ENCODE data around the gene SDK1. TPM values are rescaled to one million over a fixed set of nuclear protein-coding genes. Genes with fewer than 3 reads are reported as not detected.
A peak's percentile ranks its signal among the peaks of the same experiment; 100 is the strongest.

Gene SDK1
- total and polyA plus RNA-seq, 2 of the 8 experiments (the other 6 are each of a cell fraction or from before 2014, with no cell fraction given) = 3.3 to 7.2 TPM

DNA sequence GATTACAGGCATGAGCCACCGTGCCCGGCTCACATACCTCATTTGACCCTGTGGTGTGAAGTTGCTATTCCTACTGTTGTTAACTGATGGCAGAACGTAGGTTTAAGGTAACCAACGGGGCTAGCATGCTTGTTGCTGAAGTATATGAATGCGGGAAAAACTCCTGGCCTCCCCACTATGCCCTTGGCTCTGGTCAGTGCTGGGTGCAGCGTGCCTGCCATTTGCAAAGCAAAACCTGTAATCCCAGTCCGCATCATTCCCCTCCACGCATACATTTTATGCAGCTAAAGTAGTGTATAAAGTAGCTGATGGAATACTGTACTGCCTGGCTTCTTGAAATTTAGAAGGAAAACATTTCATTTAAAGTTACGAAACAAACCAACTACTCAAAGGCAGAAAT, 273.3 kb downstream of the SDK1 start:
- Histone ChIP-seq H3K27ac (ENCODE audit: low read depth, low read length) (no peak overlapping the region), H2BK15ac (ENCODE audit: low read length) (no peak overlapping the region), H3K79me1 (ENCODE audit: low read depth, low read length) (no peaks in the 10 kb centered on the region), H3K9me3 (ENCODE audit: insufficient read depth in 2 of 2, low read depth in 1 of 2, low read length in 1 of 2) (peaks cover 17% of the 10 kb centered on the region in 2 experiments), H3K4ac (replicated peaks; ENCODE audit: insufficient read length, low read depth, low read length) (no peak overlapping the region), H3K14ac (ENCODE audit: insufficient read length) (no peak overlapping the region), H2AK5ac (ENCODE audit: low read depth, low read length) (no peak overlapping the region), H4K5ac (ENCODE audit: insufficient read length, low read depth, low read length) (no peak overlapping the region), H4K91ac (replicated peaks; ENCODE audit: insufficient read length, low read length) (peak overlapping the region; percentile 22), H3K36me3 (ENCODE audit: control insufficient read depth in 2 of 4, insufficient read depth in 4 of 4, low read length in 3 of 4) (peaks cover 0 to 3% (median 0%) of the 10 kb centered on the region in 4 experiments; a peak in 1 of 8 replicates), H3K9ac (replicated peaks in 1 of 4; ENCODE audit: extremely low read depth in 1 of 4, low read depth in 3 of 4, low read length in 3 of 4) (no peak overlapping the region), H3K23ac (ENCODE audit: insufficient read length) (no peak overlapping the region), H4K20me1 (replicated peaks in 1 of 2; ENCODE audit: control insufficient read depth in 1 of 2, insufficient read depth in 2 of 2, low read length in 2 of 2) (no peaks in the 10 kb centered on the region), H3K4me2 (ENCODE audit: insufficient read depth in 1 of 2, low read depth in 2 of 2, low read length in 2 of 2) (no peak overlapping the region), H4K8ac (ENCODE audit: extremely low read depth, insufficient read depth, low read length) (no peak overlapping the region), H2AFZ (ENCODE audit: low read length) (no peak overlapping the region), H3K79me2 (ENCODE audit: control insufficient read depth in 1 of 2, insufficient read depth in 2 of 2, low read length in 2 of 2) (no peaks in the 10 kb centered on the region), H3K27me3 (replicated peaks in 1 of 4; ENCODE audit: control insufficient read depth in 3 of 4, extremely low read depth in 1 of 4, insufficient read depth in 3 of 4, low read length in 3 of 4) (0 out of 7 replicates have a peak, but pooled peaks cover 0 to 2% (median 0%) of the 10 kb centered on the region in 4 experiments), H3K4me3 (ENCODE audit: extremely low read depth in 1 of 4, insufficient read depth in 2 of 4, low read depth in 3 of 4, low read length in 4 of 4) (no peak overlapping the region), H3K18ac (ENCODE audit: extremely low read depth, low read length) (no peak overlapping the region; the same call in 1 of the 2 replicates), H3K4me1 (replicated peaks in 1 of 4; ENCODE audit: control insufficient read depth in 3 of 4, insufficient read depth in 4 of 4, low read length in 3 of 4) (peaks cover 0 to 5% (median 2%) of the 10 kb centered on the region in 4 experiments; a peak in 3 of 7 replicates), H2BK12ac (ENCODE audit: low read depth, low read length) (no peak overlapping the region), H2BK5ac (ENCODE audit: low read depth, low read length) (no peak overlapping the region), H3K56ac (replicated peaks; ENCODE audit: insufficient read length, low read depth, low read length) (no peak overlapping the region), H2BK120ac (replicated peaks; ENCODE audit: low read depth, low read length) (no peak overlapping the region), H3K23me2 (ENCODE audit: low read depth, low read length) (no peaks in the 10 kb centered on the region), H2BK20ac (ENCODE audit: low read length) (no peak overlapping the region)
- DNase-seq (ENCODE audit: low read depth in 1 of 2, low spot score in 2 of 2) = no peak
- TF ChIP-seq CBX5 (IDR thresholded peaks at IDR 0.05; ENCODE audit: low read depth, low read length) (no peak), RNF2 (IDR thresholded peaks at IDR 0.05; ENCODE audit: borderline replicate concordance, low read depth, low read length, missing control alignments, poor library complexity, severe bottlenecking) (no peak), JUN (IDR thresholded peaks at IDR 0.05; ENCODE audit: low read depth, low read length) (no peak), TBP (IDR thresholded peaks at IDR 0.05; ENCODE audit: low read depth, low read length) (no peak), POLR2A (IDR thresholded peaks at IDR 0.05; ENCODE audit: control extremely low read depth in 1 of 2, low read depth in 2 of 2, low read length in 2 of 2) (no peak), CREB1 (IDR thresholded peaks at IDR 0.05) (no peak), RFX5 (IDR thresholded peaks at IDR 0.05; ENCODE audit: borderline replicate concordance, low read depth, low read length) (no peak), BACH1 (IDR thresholded peaks at IDR 0.05; ENCODE audit: low read length) (no peak), USF2 (IDR thresholded peaks at IDR 0.05; ENCODE audit: low read length) (no peak), NANOG (IDR thresholded peaks at IDR 0.05; ENCODE audit: insufficient read depth, low read depth, low read length, poor library complexity, severe bottlenecking) (no peak), TAF7 (optimal IDR thresholded peaks at IDR 0.05; ENCODE audit: borderline replicate concordance, low read depth, low read length) (no peak), GABPA (IDR thresholded peaks at IDR 0.05; ENCODE audit: borderline replicate concordance, insufficient read depth, low read length) (no peak)
- POLR2A ChIA-PET (ENCODE audit: partially characterized antibody) = no interaction called here
- CTCF ChIA-PET (ENCODE audit: partially characterized antibody) = interaction anchor here (0.6 kb wide), 1 partner anchor 412 kb away, joined by 3 read pairs; no protein-coding TSS in a partner anchor
- FAIRE-seq = no peak
- WGBS, 2 experiments (ENCODE audit: extremely low coverage in 1 of 2, insufficient coverage in 1 of 2, insufficient read length in 1 of 2, insufficient replicate concordance in 2 of 2, low coverage in 1 of 2, low lambda C conversion rate in 2 of 2, missing lambda C conversion rate in 1 of 2) = 82% methylated on average over 9 of the region's 9 CpGs; no CpG with 5 or more reads in 1 of the 2 experiments
